A549 (cell line): Measurements from ENCODE around the gene RAD9A.

ENCODE experiments used
- BHLHE40 ChIP-seq: IDR thresholded peaks from 2 replicates; pipeline ENCODE4 v1.6.1; 2012; ENCODE audit warnings: low read depth, low read length, inconsistent platforms
- MAFK ChIP-seq: fragments of 450-650 bp; IDR thresholded peaks from 2 replicates; pipeline ENCODE4 v1.6.1; 2014; ENCODE audit not compliant: partially characterized antibody
- MAZ ChIP-seq: fragments of 150-350 bp; IDR thresholded peaks from 2 replicates; pipeline ENCODE4 v1.6.1; 2014; ENCODE audit warnings: antibody characterized with exemption, low read depth, low read length, borderline replicate concordance
- PHF8 ChIP-seq: fragments of 200-600 bp; sonication (generic); IDR thresholded peaks from 2 replicates; pipeline ENCODE4 v1.6.1; 2016; ENCODE audit warnings: low read depth, mild to moderate bottlenecking, antibody characterized with exemption, moderate library complexity, borderline replicate concordance
- POLR2A ChIP-seq: IDR thresholded peaks from 2 replicates; pipeline ENCODE4 v1.6.1; 2012; ENCODE audit warnings: mild to moderate bottlenecking, low read length
- POLR2AphosphoS2 ChIP-seq: conservative IDR thresholded peaks from 2 replicates; pipeline ENCODE4 v1.6.1; 2012; ENCODE audit warnings: low read length, improper control_type of control experiment, inconsistent platforms
- RCOR1 ChIP-seq: fragments of 150-350 bp; IDR thresholded peaks from 2 replicates; pipeline ENCODE4 v1.6.1; 2014; ENCODE audit warnings: antibody characterized with exemption, low read length, low read depth
- SMC3 ChIP-seq: fragments of >200 bp; sonication (Bioruptor Twin); formaldehyde crosslinking; IDR thresholded peaks from 3 replicates; pipeline ENCODE4 v1.6.1; 2018; ENCODE audit warnings: inconsistent platforms
- TF ChIP-seq, protein P1 (sequence below): IDR thresholded peaks from 2 replicates; pipeline ENCODE4 v1.6.1; 2012
- TF ChIP-seq, protein P2 (sequence below): fragments of >200 bp; sonication (Bioruptor Twin); formaldehyde crosslinking; IDR thresholded peaks from 3 replicates; pipeline ENCODE4 v1.5.1; 2016
- TF ChIP-seq, protein P3 (sequence below): IDR thresholded peaks from 2 replicates; pipeline ENCODE4 v1.6.1; 2012

DNA sequence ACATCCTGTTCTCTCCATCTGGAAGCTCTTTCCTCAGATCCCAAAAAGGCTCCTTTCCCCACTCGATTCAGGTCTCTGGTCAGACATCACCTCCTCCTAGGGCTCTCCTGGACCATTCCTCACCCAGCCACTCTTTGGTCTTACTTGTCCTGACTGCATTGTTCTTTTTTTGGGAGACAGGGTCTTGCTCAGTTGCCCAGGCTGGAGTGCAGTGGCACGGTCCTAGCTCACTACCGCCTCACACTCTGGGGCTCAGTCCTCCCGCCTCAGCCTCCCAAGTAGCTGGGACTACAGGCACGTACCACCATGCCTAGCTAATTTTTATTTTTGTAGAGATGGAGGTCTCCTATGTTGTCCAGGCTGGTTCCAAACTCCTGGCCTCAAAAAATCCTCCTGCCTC, 53.7 kb downstream of the RAD9A start:
- TF ChIP-seq, protein P1, sequence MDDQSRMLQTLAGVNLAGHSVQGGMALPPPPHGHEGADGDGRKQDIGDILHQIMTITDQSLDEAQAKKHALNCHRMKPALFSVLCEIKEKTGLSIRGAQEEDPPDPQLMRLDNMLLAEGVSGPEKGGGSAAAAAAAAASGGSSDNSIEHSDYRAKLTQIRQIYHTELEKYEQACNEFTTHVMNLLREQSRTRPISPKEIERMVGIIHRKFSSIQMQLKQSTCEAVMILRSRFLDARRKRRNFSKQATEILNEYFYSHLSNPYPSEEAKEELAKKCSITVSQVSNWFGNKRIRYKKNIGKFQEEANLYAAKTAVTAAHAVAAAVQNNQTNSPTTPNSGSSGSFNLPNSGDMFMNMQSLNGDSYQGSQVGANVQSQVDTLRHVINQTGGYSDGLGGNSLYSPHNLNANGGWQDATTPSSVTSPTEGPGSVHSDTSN: no peak
- TF ChIP-seq, protein P2, sequence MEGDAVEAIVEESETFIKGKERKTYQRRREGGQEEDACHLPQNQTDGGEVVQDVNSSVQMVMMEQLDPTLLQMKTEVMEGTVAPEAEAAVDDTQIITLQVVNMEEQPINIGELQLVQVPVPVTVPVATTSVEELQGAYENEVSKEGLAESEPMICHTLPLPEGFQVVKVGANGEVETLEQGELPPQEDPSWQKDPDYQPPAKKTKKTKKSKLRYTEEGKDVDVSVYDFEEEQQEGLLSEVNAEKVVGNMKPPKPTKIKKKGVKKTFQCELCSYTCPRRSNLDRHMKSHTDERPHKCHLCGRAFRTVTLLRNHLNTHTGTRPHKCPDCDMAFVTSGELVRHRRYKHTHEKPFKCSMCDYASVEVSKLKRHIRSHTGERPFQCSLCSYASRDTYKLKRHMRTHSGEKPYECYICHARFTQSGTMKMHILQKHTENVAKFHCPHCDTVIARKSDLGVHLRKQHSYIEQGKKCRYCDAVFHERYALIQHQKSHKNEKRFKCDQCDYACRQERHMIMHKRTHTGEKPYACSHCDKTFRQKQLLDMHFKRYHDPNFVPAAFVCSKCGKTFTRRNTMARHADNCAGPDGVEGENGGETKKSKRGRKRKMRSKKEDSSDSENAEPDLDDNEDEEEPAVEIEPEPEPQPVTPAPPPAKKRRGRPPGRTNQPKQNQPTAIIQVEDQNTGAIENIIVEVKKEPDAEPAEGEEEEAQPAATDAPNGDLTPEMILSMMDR: no peak
- TF ChIP-seq POLR2AphosphoS2 (no peak), MAZ (no peak), RCOR1 (no peak), POLR2A (no peak), SMC3 (no peak), BHLHE40 (no peak), PHF8 (no peak), MAFK (no peak)
- TF ChIP-seq, protein P3, sequence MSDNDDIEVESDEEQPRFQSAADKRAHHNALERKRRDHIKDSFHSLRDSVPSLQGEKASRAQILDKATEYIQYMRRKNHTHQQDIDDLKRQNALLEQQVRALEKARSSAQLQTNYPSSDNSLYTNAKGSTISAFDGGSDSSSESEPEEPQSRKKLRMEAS: no peak
